Measurements from ENCODE around the gene SLC16A5. TPM values are rescaled to one million over a fixed set of nuclear protein-coding genes. Genes with fewer than 3 reads are reported as not detected.

The SLC16A5 gene
- total and polyA plus RNA-seq, 12 donors = 0.77 to 3.9 (median 1.7) TPM

DNA sequence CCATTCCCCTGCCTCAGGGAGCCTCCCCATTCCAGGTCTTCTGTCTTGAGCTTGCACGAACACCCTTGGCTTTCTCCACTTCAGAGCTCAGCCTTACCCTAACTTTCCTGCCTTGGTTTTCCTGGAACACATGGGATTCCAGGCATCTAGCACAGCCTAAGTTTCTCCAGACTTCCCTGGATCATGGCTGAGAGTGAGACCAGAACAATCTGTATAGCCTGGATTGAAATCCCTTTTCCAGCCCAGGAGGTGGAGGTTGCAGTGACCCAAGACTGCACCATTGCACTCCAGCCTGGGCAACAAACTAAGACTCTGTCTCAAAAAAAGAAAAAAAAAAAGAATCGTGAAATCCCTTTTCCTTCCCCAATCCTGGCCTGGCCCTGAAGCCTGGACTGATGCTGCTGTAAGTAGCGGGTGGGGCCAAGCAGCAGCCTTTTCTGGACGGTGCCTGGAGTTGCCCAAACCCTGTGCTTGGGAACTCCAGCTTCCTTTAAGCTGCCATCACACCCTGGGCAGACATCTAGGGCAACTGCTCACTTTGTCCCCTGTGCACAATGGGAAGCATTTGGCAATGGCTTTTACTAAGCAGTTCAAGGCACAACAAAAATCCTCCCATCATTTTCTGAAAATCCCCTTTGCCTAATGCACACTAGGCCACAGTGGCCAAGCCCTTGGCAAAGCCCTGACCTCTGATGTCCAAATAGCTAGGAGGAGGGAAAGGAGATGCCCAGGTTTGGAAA is 12.0 kb upstream of the SLC16A5 start:
- no peaks in the 10 kb centered on the region for H3K27me3 ChIP-seq
- no peak for TF ChIP-seq POLR2A (IDR thresholded peaks at IDR 0.05)
- TF ChIP-seq, protein P1, sequence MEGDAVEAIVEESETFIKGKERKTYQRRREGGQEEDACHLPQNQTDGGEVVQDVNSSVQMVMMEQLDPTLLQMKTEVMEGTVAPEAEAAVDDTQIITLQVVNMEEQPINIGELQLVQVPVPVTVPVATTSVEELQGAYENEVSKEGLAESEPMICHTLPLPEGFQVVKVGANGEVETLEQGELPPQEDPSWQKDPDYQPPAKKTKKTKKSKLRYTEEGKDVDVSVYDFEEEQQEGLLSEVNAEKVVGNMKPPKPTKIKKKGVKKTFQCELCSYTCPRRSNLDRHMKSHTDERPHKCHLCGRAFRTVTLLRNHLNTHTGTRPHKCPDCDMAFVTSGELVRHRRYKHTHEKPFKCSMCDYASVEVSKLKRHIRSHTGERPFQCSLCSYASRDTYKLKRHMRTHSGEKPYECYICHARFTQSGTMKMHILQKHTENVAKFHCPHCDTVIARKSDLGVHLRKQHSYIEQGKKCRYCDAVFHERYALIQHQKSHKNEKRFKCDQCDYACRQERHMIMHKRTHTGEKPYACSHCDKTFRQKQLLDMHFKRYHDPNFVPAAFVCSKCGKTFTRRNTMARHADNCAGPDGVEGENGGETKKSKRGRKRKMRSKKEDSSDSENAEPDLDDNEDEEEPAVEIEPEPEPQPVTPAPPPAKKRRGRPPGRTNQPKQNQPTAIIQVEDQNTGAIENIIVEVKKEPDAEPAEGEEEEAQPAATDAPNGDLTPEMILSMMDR (IDR thresholded peaks at IDR 0.05) = no peak
- intact Hi-C loops (cut with DNase I) = no loop called here
- no peaks in the 10 kb centered on the region for H3K36me3 ChIP-seq (replicated peaks in 1 of 2)
- no peak overlapping the region for H3K27ac ChIP-seq
- H3K4me3 ChIP-seq = no peak overlapping the region
- DNase-seq = no peak
- H3K9me3 ChIP-seq (replicated peaks in 1 of 3) = no peaks in the 10 kb centered on the region
- 62 to 70% (median 66%) methylated on average over 4 of the region's 4 CpGs for WGBS, 4 donors
- H3K4me1 ChIP-seq (replicated peaks in 1 of 2) = peaks cover 14 to 38% of the 10 kb centered on the region in 2 donors

GRCh38 chr17:75077072-75077495 is 10.7 kb upstream of the SLC16A5 start:
- Histone ChIP-seq H3K36me3 (replicated peaks in 1 of 2) (no peaks in the 10 kb centered on the region), H3K4me3 (peak overlapping the region in 1 of 4 donors; percentile 50), H3K27ac (peak overlapping the region in 1 of 5 donors; percentile 47), H3K9me3 (replicated peaks in 1 of 3) (no peaks in the 10 kb centered on the region), H3K27me3 (no peaks in the 10 kb centered on the region), H3K4me1 (replicated peaks in 1 of 2) (peaks cover 14 to 38% of the 10 kb centered on the region in 2 donors)
- DNase-seq = no peak
- TF ChIP-seq, protein P1 (IDR thresholded peaks at IDR 0.05) = no peak
- no peak for TF ChIP-seq POLR2A (IDR thresholded peaks at IDR 0.05)
- 44 to 92% (median 48%) methylated on average over 4 to 30 of the region's 30 CpGs for WGBS, 4 donors
- intact Hi-C loops (cut with DNase I) = no loop called here

DNA sequence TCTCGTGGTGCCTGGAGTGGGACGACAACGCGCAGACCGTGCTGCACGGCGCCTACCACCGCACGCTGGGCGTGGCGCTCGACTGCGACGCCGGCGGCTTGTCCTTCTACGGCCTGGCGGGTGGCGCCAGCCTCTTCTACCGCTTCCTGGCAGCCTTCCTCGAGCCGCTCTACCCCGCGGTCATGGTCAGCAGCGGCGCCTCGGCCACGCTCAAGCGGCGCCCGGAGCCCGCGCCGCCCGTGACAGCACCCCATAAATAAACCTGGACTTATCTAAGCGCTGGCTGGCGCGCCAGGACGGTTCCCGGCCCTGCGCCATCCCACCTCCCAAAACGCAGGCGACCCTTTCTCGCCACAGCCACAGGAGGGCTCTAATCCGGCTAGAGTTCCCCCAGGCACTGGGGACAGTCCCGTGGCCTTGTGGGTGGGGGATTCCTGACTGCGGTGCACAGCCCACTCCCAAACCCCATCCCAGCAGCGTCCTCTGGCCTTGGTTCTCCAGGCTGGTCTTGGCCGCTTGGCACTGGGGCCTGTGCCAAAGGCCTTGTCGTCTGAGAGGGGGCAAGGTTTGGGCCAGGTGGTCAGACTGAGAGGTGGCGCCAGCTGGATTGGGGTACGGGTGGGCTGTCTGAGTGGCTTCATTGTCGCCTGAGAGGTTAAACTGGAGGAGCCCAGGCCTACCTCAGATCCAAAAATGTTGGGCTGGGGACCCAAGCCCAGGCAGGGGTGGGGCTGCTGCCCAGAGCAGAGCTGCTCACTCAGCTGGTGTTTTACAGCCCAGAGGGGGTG is 10.1 kb upstream of the SLC16A5 start:
- Histone ChIP-seq H3K9me3 (replicated peaks in 1 of 3) (no peaks in the 10 kb centered on the region), H3K27ac (peak overlapping the region in 2 of 5 donors; percentile 8 to 47), H3K36me3 (replicated peaks in 1 of 2) (no peaks in the 10 kb centered on the region), H3K4me3 (peak overlapping the region in 1 of 4 donors; percentile 50), H3K27me3 (no peaks in the 10 kb centered on the region), H3K4me1 (replicated peaks in 1 of 2) (peaks cover 14 to 38% of the 10 kb centered on the region in 2 donors)
- WGBS, 4 donors = 3 to 29% (median 5%) methylated on average over 6 to 51 of the region's 53 CpGs
- peak; percentile 63 to 84 (median 77) for DNase-seq
- TF ChIP-seq, protein P1 (IDR thresholded peaks at IDR 0.05) = peak in 2 of 6 experiments; percentile 8 to 12
- no peak for TF ChIP-seq POLR2A (IDR thresholded peaks at IDR 0.05)
- intact Hi-C loops (cut with DNase I) = no loop called here

DNA sequence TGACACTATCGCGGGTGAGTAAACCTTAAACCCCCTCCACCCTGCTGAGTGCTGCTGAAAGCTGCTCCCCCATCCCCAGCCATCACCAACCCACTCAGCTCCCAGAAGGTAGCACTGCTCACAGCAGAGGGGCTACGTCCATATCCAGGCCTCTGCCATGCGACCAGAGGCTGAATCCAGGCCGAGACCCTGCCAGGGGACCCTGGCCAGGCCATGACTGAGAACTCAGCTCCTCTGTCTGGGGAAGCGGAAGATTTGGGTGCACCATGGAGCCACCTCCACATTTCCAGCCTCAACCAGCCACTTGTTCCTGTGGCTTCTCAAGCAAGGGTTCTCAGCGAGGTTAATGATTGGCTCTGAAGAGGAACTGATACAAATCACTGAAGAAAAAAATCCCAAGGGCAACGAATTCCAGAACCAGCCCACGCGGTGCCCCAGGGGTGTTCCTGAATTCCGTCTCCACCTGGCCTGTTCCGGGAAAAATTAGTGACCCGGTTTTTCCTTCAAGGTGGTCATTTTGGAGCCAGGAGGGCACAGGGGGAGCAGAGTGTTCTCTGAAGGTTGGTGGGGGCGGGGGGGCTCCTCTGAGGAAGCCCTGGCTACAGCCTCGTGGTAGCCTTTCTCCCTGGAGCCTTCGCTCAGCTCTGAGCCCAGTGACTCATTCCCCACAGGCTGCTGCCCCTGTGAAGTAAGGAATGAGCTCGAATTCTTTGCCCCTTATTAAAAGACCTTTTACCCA is 9.3 kb upstream of the SLC16A5 start:
- DNase-seq = peak in 5 of 7 donors; percentile 44 to 63 (median 47)
- no peaks in the 10 kb centered on the region for H3K9me3 ChIP-seq (replicated peaks in 1 of 3)
- 28 to 54% (median 48%) methylated on average over 12 to 17 of the region's 17 CpGs for WGBS, 4 donors
- peak overlapping the region in 2 of 5 donors; percentile 0 to 8 for H3K27ac ChIP-seq
- H3K4me3 ChIP-seq = no peak overlapping the region
- no peak for TF ChIP-seq POLR2A (IDR thresholded peaks at IDR 0.05)
- TF ChIP-seq, protein P1 (IDR thresholded peaks at IDR 0.05) = no peak
- peaks cover 14 to 34% of the 10 kb centered on the region in 2 donors for H3K4me1 ChIP-seq (replicated peaks in 1 of 2)
- intact Hi-C loops (cut with DNase I) = no loop called here
- H3K36me3 ChIP-seq (replicated peaks in 1 of 2) = no peaks in the 10 kb centered on the region
- H3K27me3 ChIP-seq = no peaks in the 10 kb centered on the region
